H1 (cell line): ENCODE measurements around the gene NHS. TPM values are rescaled to one million over a fixed set of nuclear protein-coding genes. Genes with fewer than 3 reads are reported as not detected.

Source experiments
- CTCF ChIA-PET: fragments of 300-600 bp; sonication (Branson Sonifier 250); formaldehyde crosslinking; loops from one replicate; lab custom pipeline; 2021; ENCODE audit not compliant: partially characterized antibody; lab: Charles Lee
- POLR2A ChIA-PET: fragments of 300-600 bp; sonication (Branson Sonifier 250); formaldehyde crosslinking; loops from one replicate; lab custom pipeline; 2021; ENCODE audit warnings: inconsistent platforms; ENCODE audit not compliant: partially characterized antibody; lab: Charles Lee
- DNase-seq, 2 experiments: peaks; one replicate each; pipeline versions ENCODE4 v3.0.0 to v3.0.0-alpha.2; 2010 to 2022; ENCODE audit warnings: low spot score in 2 of 2, low read depth in 1 of 2, mixed read lengths in 1 of 2
- FAIRE-seq: peaks from 2 replicates; lab custom pipeline; 2011; peaks lifted over from hg19 to GRCh38; lab: Jason Lieb, UNC
- H2AFZ ChIP-seq: 2 replicates; pipeline ENCODE4 v1.8.1; 2012; ENCODE audit warnings: low read length, inconsistent platforms
- H2AK5ac ChIP-seq: 2 replicates; pipeline ENCODE4 v1.6.1; 2013; ENCODE audit warnings: low read depth, low read length
- H2BK120ac ChIP-seq: replicated peaks from 2 replicates; pipeline ENCODE3; 2013; ENCODE audit warnings: low read depth, low read length, inconsistent platforms
- H2BK12ac ChIP-seq: 2 replicates; pipeline ENCODE4 v1.6.1; 2013; ENCODE audit warnings: low read depth, low read length
- H2BK15ac ChIP-seq: 2 replicates; pipeline ENCODE4 v1.6.1; 2013; ENCODE audit warnings: low read length
- H2BK20ac ChIP-seq: 2 replicates; pipeline ENCODE4 v1.6.1; 2013; ENCODE audit warnings: low read length
- H2BK5ac ChIP-seq: 2 replicates; pipeline ENCODE4 v1.6.1; 2013; ENCODE audit warnings: low read depth, low read length
- H3K14ac ChIP-seq: 2 replicates; pipeline ENCODE4 v1.6.1; 2013; ENCODE audit warnings: inconsistent platforms; ENCODE audit not compliant: insufficient read length
- H3K18ac ChIP-seq: 2 replicates; pipeline ENCODE4 v1.6.1; 2013; ENCODE audit warnings: low read length; ENCODE audit errors: extremely low read depth
- H3K23ac ChIP-seq: 2 replicates; pipeline ENCODE4 v1.6.1; 2013; ENCODE audit warnings: inconsistent platforms; ENCODE audit not compliant: insufficient read length
- H3K23me2 ChIP-seq: 2 replicates; pipeline ENCODE4 v1.6.1; 2013; ENCODE audit warnings: low read depth, low read length
- H3K27ac ChIP-seq: 2 replicates; pipeline ENCODE4 v1.6.1; 2011; ENCODE audit warnings: low read depth, low read length, inconsistent platforms
- H3K27me3 ChIP-seq, 4 experiments: replicated peaks in 1 of 4; 1 replicate in 1 of 4; 2 replicates in 3 of 4; pipeline versions ENCODE4 v1.6.1 to v1.8.1; 2011 to 2013; ENCODE audit warnings: low read length in 3 of 4, mild to moderate bottlenecking in 3 of 4, inconsistent platforms in 2 of 4, mixed read lengths in 2 of 4, moderate library complexity in 1 of 4; ENCODE audit not compliant: control insufficient read depth in 3 of 4, insufficient read depth in 3 of 4; ENCODE audit errors: extremely low read depth in 1 of 4
- H3K36me3 ChIP-seq, 4 experiments: 2 replicates each; pipeline versions ENCODE4 v1.6.1 to v1.8.1; 2011 to 2013; ENCODE audit warnings: mild to moderate bottlenecking in 4 of 4, low read length in 3 of 4, moderate library complexity in 2 of 4, control low read depth in 1 of 4, inconsistent platforms in 1 of 4; ENCODE audit not compliant: insufficient read depth in 4 of 4, control insufficient read depth in 2 of 4
- H3K4ac ChIP-seq: replicated peaks from 2 replicates; pipeline ENCODE3; 2013; ENCODE audit warnings: low read length, low read depth, mixed read lengths, inconsistent platforms; ENCODE audit not compliant: insufficient read length
- H3K4me1 ChIP-seq, 4 experiments: replicated peaks in 1 of 4; 1 replicate in 1 of 4; 2 replicates in 3 of 4; pipeline versions ENCODE4 v1.6.1 to v1.8.1; 2011 to 2013; ENCODE audit warnings: low read length in 3 of 4, inconsistent platforms in 2 of 4, mixed read lengths in 1 of 4; ENCODE audit not compliant: insufficient read depth in 4 of 4, control insufficient read depth in 3 of 4
- H3K4me2 ChIP-seq, 2 experiments: 2 replicates each; pipeline versions ENCODE4 v1.6.1 to v1.8.1; 2011 to 2013; ENCODE audit warnings: low read depth in 2 of 2, low read length in 2 of 2, control low read depth in 1 of 2, inconsistent platforms in 1 of 2, mild to moderate bottlenecking in 1 of 2; ENCODE audit not compliant: insufficient read depth in 1 of 2
- H3K4me3 ChIP-seq, 4 experiments: fragments of 200-600, 300-600 bp in 1 of 4; sonication (generic), shearing (Covaris generic), sonication (Bioruptor Twin) in 1 of 4; 2 replicates each; pipeline versions ENCODE4 v1.5.1 to v1.8.1; 2011 to 2016; ENCODE audit warnings: low read length in 4 of 4, low read depth in 3 of 4, control low read depth in 2 of 4, inconsistent platforms in 2 of 4, mild to moderate bottlenecking in 2 of 4, mixed read lengths in 1 of 4, moderate library complexity in 1 of 4; ENCODE audit not compliant: insufficient read depth in 2 of 4; ENCODE audit errors: extremely low read depth in 1 of 4
- H3K56ac ChIP-seq: replicated peaks from 2 replicates; pipeline ENCODE3; 2013; ENCODE audit warnings: low read depth, mild to moderate bottlenecking, mixed read lengths, low read length, inconsistent platforms; ENCODE audit not compliant: insufficient read length
- H3K79me1 ChIP-seq: 2 replicates; pipeline ENCODE4 v1.6.1; 2013; ENCODE audit warnings: low read depth, low read length, control low read depth
- H3K79me2 ChIP-seq, 2 experiments: 2 replicates each; pipeline versions ENCODE4 v1.6.1 to v1.8.1; 2012 to 2013; ENCODE audit warnings: low read length in 2 of 2, mild to moderate bottlenecking in 2 of 2, inconsistent platforms in 1 of 2; ENCODE audit not compliant: insufficient read depth in 2 of 2, control insufficient read depth in 1 of 2
- H3K9ac ChIP-seq, 4 experiments: replicated peaks in 1 of 4; 1 replicate in 1 of 4; 2 replicates in 3 of 4; pipeline versions ENCODE4 v1.6.1 to v1.8.1; 2011 to 2013; ENCODE audit warnings: low read depth in 3 of 4, low read length in 3 of 4, control low read depth in 2 of 4, mild to moderate bottlenecking in 2 of 4, moderate library complexity in 2 of 4, inconsistent platforms in 1 of 4; ENCODE audit errors: extremely low read depth in 1 of 4
- H3K9me3 ChIP-seq, 2 experiments: 2 replicates each; pipeline versions ENCODE4 v1.6.1 to v1.8.1; 2012 to 2013; ENCODE audit warnings: mild to moderate bottlenecking in 2 of 2, moderate library complexity in 2 of 2, control low read depth in 1 of 2, inconsistent platforms in 1 of 2, low read depth in 1 of 2, low read length in 1 of 2, mixed read lengths in 1 of 2; ENCODE audit not compliant: insufficient read depth in 2 of 2
- H4K20me1 ChIP-seq, 2 experiments: replicated peaks in 1 of 2; 2 replicates each; pipeline versions ENCODE3 to v1.8.1; 2011 to 2013; ENCODE audit warnings: inconsistent platforms in 2 of 2, low read length in 2 of 2, mild to moderate bottlenecking in 1 of 2; ENCODE audit not compliant: insufficient read depth in 2 of 2, control insufficient read depth in 1 of 2
- H4K5ac ChIP-seq: 2 replicates; pipeline ENCODE4 v1.6.1; 2013; ENCODE audit warnings: low read length, low read depth, mixed read lengths, inconsistent platforms; ENCODE audit not compliant: insufficient read length
- H4K8ac ChIP-seq: 2 replicates; pipeline ENCODE4 v1.8.0; 2013; ENCODE audit warnings: mild to moderate bottlenecking, moderate library complexity, low read length, inconsistent platforms; ENCODE audit not compliant: insufficient read depth; ENCODE audit errors: extremely low read depth
- H4K91ac ChIP-seq: replicated peaks from 2 replicates; pipeline ENCODE3; 2013; ENCODE audit warnings: low read length, mixed read lengths, inconsistent platforms; ENCODE audit not compliant: insufficient read length
- ASH2L ChIP-seq: fragments of 200-600, 300-600 bp; sonication (generic); IDR thresholded peaks from one replicate; pipeline ENCODE4 v1.7.1; 2017; ENCODE audit warnings: low read length
- BACH1 ChIP-seq: IDR thresholded peaks from 2 replicates; pipeline ENCODE4 v1.6.1; 2012; ENCODE audit warnings: low read length, improper control_type of control experiment
- E2F6 ChIP-seq: IDR thresholded peaks from 2 replicates; pipeline ENCODE4 v1.6.1; 2012; ENCODE audit warnings: inconsistent platforms
- EGR1 ChIP-seq: IDR thresholded peaks from 2 replicates; pipeline ENCODE4 v1.6.1; 2011; ENCODE audit warnings: low read depth, low read length, borderline replicate concordance
- POLR2A ChIP-seq, 2 experiments: IDR thresholded peaks; 1 replicate in 1 of 2; 2 replicates in 1 of 2; pipeline ENCODE4 v1.6.1; 2011; ENCODE audit warnings: low read depth in 2 of 2, low read length in 2 of 2, mild to moderate bottlenecking in 2 of 2; ENCODE audit errors: control extremely low read depth in 1 of 2
- WGBS, 2 experiments: shearing (Covaris generic) in 1 of 2; methylation state at CpG; one replicate each; pipeline versions ENCODE4 v1.1.6 to v1.1.7; 2013 to 2015; ENCODE audit warnings: low lambda C conversion rate in 2 of 2, mixed read lengths in 2 of 2, inconsistent platforms in 1 of 2, low coverage in 1 of 2, missing lambda C conversion rate in 1 of 2; ENCODE audit not compliant: insufficient replicate concordance in 2 of 2, insufficient coverage in 1 of 2, insufficient read length in 1 of 2; ENCODE audit errors: extremely low coverage in 1 of 2, missing lambda C conversion rate in 1 of 2; 5-methylcytosine and 5-hydroxymethylcytosine counted together
- polyA plus RNA-seq, 7 experiments: library from polyadenylated mRNA; depleted of rRNA in 3 of 7; stranded (reverse) in 5 of 7; unstranded in 2 of 7; fragments of >200 nt in 5 of 7; fragments of 200-250 nt in 2 of 7; gene quantifications; 1 replicate in 5 of 7; 2 replicates in 1 of 7; 4 replicates in 1 of 7; pipeline versions ENCODE4 v1.2.1 to v1.2.3, GENCODE V29; 2011 to 2013; ENCODE audit warnings: missing spikeins in 2 of 7, mixed read lengths in 2 of 7
- total RNA-seq: library from RNA; stranded (reverse); fragmentation: NEBNext Ultra II Directional; extraction: Animal tissue kit (Norgen Biotek cat#: 25700); gene quantifications from 2 replicates; pipeline ENCODE4 v1.2.1, GENCODE V29; 2021

Gene NHS
- total and polyA plus RNA-seq, 2 of the 8 experiments (the other 6 are each of a cell fraction or from before 2014, with no cell fraction given): 2.2 to 6.7 TPM

DNA sequence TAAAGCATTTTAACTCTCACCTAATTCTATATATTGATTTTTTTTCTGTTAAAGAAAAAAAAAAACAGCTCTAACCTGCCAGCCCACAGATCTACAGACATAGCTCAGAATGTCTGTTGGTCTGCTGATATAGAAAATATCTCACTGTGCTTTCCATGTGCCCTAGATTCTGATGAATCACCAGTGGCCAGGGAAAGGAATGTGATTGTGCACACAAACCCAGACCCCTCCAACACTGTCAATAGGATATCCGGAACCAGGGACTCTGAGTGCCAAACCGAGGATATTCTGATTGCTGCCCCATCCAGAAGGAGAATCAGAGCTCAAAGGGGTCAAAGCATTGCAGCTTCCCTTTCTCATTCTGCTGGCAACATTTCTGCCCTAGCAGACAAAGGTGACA, 350.2 kb downstream of the NHS start:
- Histone ChIP-seq H2BK15ac (no peak overlapping the region), H2BK12ac (no peak overlapping the region), H4K91ac (no peak overlapping the region), H3K18ac (no peak overlapping the region), H3K4ac (no peak overlapping the region), H3K4me3 (no peak overlapping the region), H3K79me2 (no peaks in the 10 kb centered on the region), H3K79me1 (no peaks in the 10 kb centered on the region), H3K23me2 (no peaks in the 10 kb centered on the region), H4K5ac (no peak overlapping the region), H3K56ac (no peak overlapping the region), H2AK5ac (no peak overlapping the region), H3K23ac (no peak overlapping the region), H2BK5ac (no peak overlapping the region), H3K14ac (no peak overlapping the region), H3K9me3 (no peaks in the 10 kb centered on the region), H3K4me1 (peaks cover 0 to 4% (median 2%) of the 10 kb centered on the region in 4 experiments; a peak in 2 of 7 replicates), H3K9ac (no peak overlapping the region), H3K27ac (no peak overlapping the region), H2BK120ac (no peak overlapping the region), H3K4me2 (no peak overlapping the region), H2AFZ (no peak overlapping the region), H3K27me3 (no peaks in the 10 kb centered on the region; a peak in 2 of 7 replicates), H3K36me3 (0 out of 8 replicates have a peak, but pooled peaks cover 0 to 3% (median 0%) of the 10 kb centered on the region in 4 experiments), H4K20me1 (no peaks in the 10 kb centered on the region), H4K8ac (no peak overlapping the region), H2BK20ac (no peak overlapping the region)
- DNase-seq (no peak), FAIRE-seq (no peak)
- ChIA-PET CTCF (interaction anchor here (0.6 to 1.0 kb wide), 3 partner anchors 20 to 621 kb away, joined by 3 read pairs; no protein-coding TSS in a partner anchor), POLR2A (no interaction called here)
- 71% methylated on average over 2 of the region's 2 CpGs; no CpG with 5 or more reads in 1 of the 2 experiments for WGBS, 2 experiments
- TF ChIP-seq POLR2A (IDR thresholded peaks at IDR 0.05; ENCODE audit: control extremely low read depth in 1 of 2, low read depth in 2 of 2, low read length in 2 of 2) (no peak), BACH1 (no peak), EGR1 (no peak), ASH2L (no peak), E2F6 (no peak)
